Testis (tissue), 3 donors: ENCODE results near the gene CTDSPL2. TPM values are rescaled to one million over a fixed set of nuclear protein-coding genes. Genes with fewer than 3 reads are reported as not detected.

ENCODE experiments used
- DNase-seq: peaks from one replicate; pipeline ENCODE4 v3.0.0-alpha.2; 2019
- H3K27ac ChIP-seq, 2 donors: fragments of 200-600 bp; sonication (generic); one replicate each; pipeline ENCODE4 v1.5.1; 2019
- H3K27me3 ChIP-seq: fragments of 200-600 bp; sonication (generic); one replicate; pipeline ENCODE4 v1.5.1; 2019
- H3K36me3 ChIP-seq: fragments of 200-600 bp; sonication (generic); one replicate; pipeline ENCODE4 v1.5.1; 2017; ENCODE audit warnings: low read depth; ENCODE audit errors: missing control alignments
- H3K4me1 ChIP-seq: fragments of 200-600 bp; sonication (generic); one replicate; pipeline ENCODE4 v1.5.1; 2019
- H3K4me3 ChIP-seq, 2 donors: fragments of 200-600 bp; sonication (generic); one replicate each; pipeline ENCODE4 v1.5.1; 2017 to 2019
- H3K9me3 ChIP-seq: fragments of 200-600 bp; sonication (generic); one replicate; pipeline ENCODE4 v1.5.1; 2017
- CTCF ChIP-seq, 3 experiments: fragments of 450-650 bp in 2 of 3; fragments of 200-600 bp in 1 of 3; sonication (generic) in 1 of 3; IDR thresholded peaks; one replicate each; pipeline ENCODE4 v1.5.1; 2016 to 2019; ENCODE audit warnings: antibody characterized with exemption in 3 of 3, mild to moderate bottlenecking in 2 of 3, moderate library complexity in 1 of 3
- POLR2A ChIP-seq: fragments of 450-650 bp; IDR thresholded peaks from one replicate; pipeline ENCODE4 v1.6.1; 2017; ENCODE audit warnings: antibody characterized with exemption, mild to moderate bottlenecking, moderate library complexity
- WGBS, 2 donors: methylation state at CpG; one replicate each; pipeline ENCODE4 v1.1.5; 2018; 5-methylcytosine and 5-hydroxymethylcytosine counted together
- intact Hi-C: fragments of 100-400 bp; cut with DNase I; formaldehyde crosslinking; loops from one replicate; pipeline ENCODE4 v1.15.1; 2023; ENCODE audit warnings: low total_unique reads
- polyA plus RNA-seq: library from polyadenylated mRNA; stranded (reverse); fragments of 350-450 nt; fragmentation: Illumina TruSeq; extraction: RNeasy Lipid Tissue Mini Kit (QIAGEN cat#74804); gene quantifications from one replicate; pipeline ENCODE4 v1.2.3, GENCODE V29; 2014; ENCODE audit warnings: low read depth, low replicate concordance; ENCODE audit not compliant: insufficient read depth
- total RNA-seq, 2 donors: library from RNA; depleted of rRNA; stranded (reverse); fragments of >200 nt; gene quantifications; one replicate each; pipeline ENCODE4 v1.2.3, GENCODE V29; 2016

The CTDSPL2 gene
- total and polyA plus RNA-seq, 3 donors from 2014 or later: 27.7 to 71.2 (median 68.9) TPM

GRCh38 chr15:44471885-44472455 is 44.5 kb downstream of the CTDSPL2 start:
- no peak for TF ChIP-seq CTCF (IDR thresholded peaks at IDR 0.05)
- TF ChIP-seq POLR2A: no peak
- Histone ChIP-seq H3K9me3 (no peaks in the 10 kb centered on the region), H3K36me3 (no peaks in the 10 kb centered on the region), H3K27me3 (no peaks in the 10 kb centered on the region), H3K27ac (no peak overlapping the region), H3K4me3 (no peak overlapping the region), H3K4me1 (no peaks in the 10 kb centered on the region)
- 96 to 98% methylated on average over 2 of the region's 2 CpGs for WGBS, 2 donors
- intact Hi-C loops: no loop called here
- DNase-seq: no peak

- Histone ChIP-seq H3K27me3 (no peaks in the 10 kb centered on the region), H3K9me3 (no peaks in the 10 kb centered on the region), H3K36me3 (no peaks in the 10 kb centered on the region), H3K27ac (no peak overlapping the region), H3K4me1 (peaks cover 8% of the 10 kb centered on the region), H3K4me3 (no peak overlapping the region)
- TF ChIP-seq POLR2A (no peak), CTCF (IDR thresholded peaks at IDR 0.05) (no peak)
- intact Hi-C loops: no loop called here
- WGBS, 2 donors: 89 to 94% methylated on average over 2 of the region's 2 CpGs
- DNase-seq: no peak
Measured at GRCh38 chr15:44479343-44479742, 51.9 kb downstream of the CTDSPL2 start.

GRCh38 chr15:44482090-44482489 is 54.7 kb downstream of the CTDSPL2 start:
- H3K27me3 ChIP-seq: no peaks in the 10 kb centered on the region
- peaks cover 8% of the 10 kb centered on the region for H3K4me1 ChIP-seq
- H3K36me3 ChIP-seq: no peaks in the 10 kb centered on the region
- intact Hi-C loops: no loop called here
- DNase-seq: no peak
- H3K27ac ChIP-seq: no peak overlapping the region
- TF ChIP-seq POLR2A (no peak), CTCF (IDR thresholded peaks at IDR 0.05) (no peak)
- WGBS, 2 donors: 81 to 86% methylated on average over 2 of the region's 2 CpGs
- H3K9me3 ChIP-seq: no peaks in the 10 kb centered on the region
- H3K4me3 ChIP-seq: no peak overlapping the region

- intact Hi-C loops: no loop called here
- peaks cover 15% of the 10 kb centered on the region for H3K4me1 ChIP-seq
- WGBS, 2 donors: 82 to 91% methylated on average over 3 of the region's 3 CpGs
Measured at GRCh38 chr15:44485880-44486279, 58.5 kb downstream of the CTDSPL2 start.

More at GRCh38 chr15:44485880-44486279, 58.5 kb downstream of the CTDSPL2 start:
- Histone ChIP-seq H3K27me3 (no peaks in the 10 kb centered on the region), H3K36me3 (no peaks in the 10 kb centered on the region), H3K9me3 (no peaks in the 10 kb centered on the region), H3K27ac (no peak overlapping the region), H3K4me3 (no peak overlapping the region)
- no peak for DNase-seq
- TF ChIP-seq POLR2A (no peak), CTCF (IDR thresholded peaks at IDR 0.05) (no peak)
